Large intestine (tissue), 3 donors: ENCODE measurements around the gene HOXC9. TPM values are rescaled to one million over a fixed set of nuclear protein-coding genes. Genes with fewer than 3 reads are reported as not detected.

Source experiments
- DNase-seq, 2 donors: peaks; one replicate each; pipeline versions ENCODE4 v3.0.0 to v3.0.0-alpha.2; 2013
- H3K27ac ChIP-seq: one replicate; pipeline ENCODE4 v1.5.1; 2013; ENCODE audit warnings: low read length
- H3K27me3 ChIP-seq: 2 replicates; pipeline ENCODE4 v1.6.1; 2013; ENCODE audit warnings: low read length; ENCODE audit not compliant: control insufficient read depth, insufficient read depth
- H3K36me3 ChIP-seq: 2 replicates; pipeline ENCODE4 v1.6.1; 2013; ENCODE audit warnings: low read length; ENCODE audit not compliant: control insufficient read depth, insufficient read depth
- H3K4me1 ChIP-seq: one replicate; pipeline ENCODE4 v1.6.1; 2013; ENCODE audit warnings: low read length; ENCODE audit not compliant: control insufficient read depth, insufficient read depth
- H3K4me3 ChIP-seq: one replicate; pipeline ENCODE4 v1.5.1; 2013; ENCODE audit warnings: low read length
- H3K9me3 ChIP-seq: one replicate; pipeline ENCODE4 v1.6.1; 2013; ENCODE audit warnings: mild to moderate bottlenecking, low read depth, low read length, moderate library complexity; ENCODE audit not compliant: control insufficient read depth
- WGBS: methylation state at CpG from one replicate; pipeline ENCODE4 v1.1.5; 2013; ENCODE audit warnings: low lambda C conversion rate; ENCODE audit not compliant: insufficient coverage; 5-methylcytosine and 5-hydroxymethylcytosine counted together
- polyA plus RNA-seq: library from polyadenylated mRNA; unstranded; fragments of 120-200 nt; gene quantifications from one replicate; pipeline ENCODE4 v1.2.1, GENCODE V29; 2013

The HOXC9 gene
- polyA plus RNA-seq, 1 donor = 0.51 TPM

DNA sequence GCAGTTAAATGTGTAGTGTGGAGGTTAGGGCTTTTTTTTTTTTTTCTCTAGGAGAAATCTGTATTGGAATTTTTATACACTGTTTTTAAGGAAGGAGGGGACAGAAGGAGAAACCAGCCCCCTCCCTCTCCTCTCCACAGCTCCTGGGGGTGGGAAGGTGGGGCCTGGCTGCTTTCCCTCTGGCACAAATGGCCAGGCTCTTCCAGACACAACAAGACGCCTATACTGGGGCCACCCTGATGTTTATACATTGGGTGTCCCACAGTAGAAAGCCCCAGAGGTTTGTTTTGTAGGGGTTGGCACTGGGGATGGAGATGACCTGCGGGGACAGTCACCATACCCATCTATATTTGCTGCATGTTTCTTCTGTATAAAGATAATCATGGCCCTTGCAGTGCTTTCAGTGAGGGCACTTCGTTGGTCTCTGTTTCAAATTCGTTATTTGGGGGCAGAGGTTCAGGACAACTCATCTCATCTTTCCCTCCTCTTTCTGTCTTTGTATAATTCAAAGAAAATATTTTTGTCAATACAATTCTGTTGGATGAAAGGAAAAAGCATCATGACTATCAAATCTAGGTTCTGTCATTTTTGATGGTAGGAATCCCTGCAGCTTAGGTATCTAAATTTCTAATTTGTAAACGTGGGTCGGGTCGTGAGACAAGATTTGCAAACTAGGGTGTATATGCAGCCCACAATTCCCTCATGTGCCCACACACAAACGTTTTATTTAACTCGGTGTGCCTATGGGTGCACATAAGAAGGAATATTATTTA lies 23.0 kb upstream of the HOXC9 start:
- H3K27ac ChIP-seq = no peak overlapping the region

DNA sequence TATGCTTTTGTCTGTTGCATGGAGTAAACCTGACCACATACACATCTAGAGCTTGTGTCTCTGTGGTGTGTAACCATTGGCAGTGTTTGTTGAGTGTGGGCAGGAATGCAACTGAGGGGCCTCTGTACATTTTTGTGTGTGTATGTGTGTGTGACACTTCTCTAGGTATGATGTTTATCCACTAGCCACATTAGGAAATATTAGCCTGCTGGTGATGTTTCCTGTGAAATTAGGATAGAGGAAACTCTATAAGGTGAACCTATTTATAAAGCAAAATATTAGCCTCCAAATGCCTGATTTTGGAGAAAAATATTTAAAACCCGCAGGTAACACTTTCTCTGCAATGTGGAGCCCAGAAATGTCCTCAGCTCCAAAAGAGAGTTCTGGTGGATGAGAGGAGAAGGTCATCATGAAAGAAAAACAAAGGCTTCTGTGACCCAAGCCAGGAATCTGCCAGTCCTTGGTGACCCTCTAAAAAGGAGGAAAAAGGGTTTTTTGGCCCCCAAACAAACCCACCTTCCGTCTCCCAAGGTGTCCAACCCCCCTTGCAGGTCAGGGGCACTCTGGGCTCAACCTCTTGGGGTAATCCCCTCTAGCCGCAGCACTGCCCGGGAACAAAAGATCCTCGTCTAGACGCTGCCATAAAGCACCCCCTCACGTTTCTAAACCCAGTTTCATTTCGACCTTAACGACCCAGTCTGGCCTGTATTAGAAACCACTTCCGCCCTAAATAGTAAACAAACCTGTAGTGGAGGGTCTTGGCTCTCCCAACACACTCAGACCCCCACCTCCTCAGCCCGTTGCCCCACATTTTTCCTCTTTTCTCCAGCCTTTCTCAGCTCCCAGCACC lies 22.1 kb upstream of the HOXC9 start:
- peaks cover 95% of the 10 kb centered on the region for H3K27me3 ChIP-seq
- peaks cover 18% of the 10 kb centered on the region for H3K9me3 ChIP-seq
- H3K36me3 ChIP-seq = no peaks in the 10 kb centered on the region
- 14% methylated on average over 1 of the region's 11 CpGs for WGBS
- H3K4me1 ChIP-seq = peaks cover 31% of the 10 kb centered on the region
- peak overlapping the region; percentile 84 for H3K27ac ChIP-seq
- peak; percentile 51 to 89 for DNase-seq
- H3K4me3 ChIP-seq = peak overlapping the region; percentile 36

More for the DNA sequence above, 23.0 kb upstream of the HOXC9 start:
- no peak overlapping the region for H3K4me3 ChIP-seq
- H3K9me3 ChIP-seq = peaks cover 18% of the 10 kb centered on the region
- WGBS = 100% methylated on average over 2 of the region's 9 CpGs
- peaks cover 95% of the 10 kb centered on the region for H3K27me3 ChIP-seq
- H3K36me3 ChIP-seq = no peaks in the 10 kb centered on the region
- peaks cover 31% of the 10 kb centered on the region for H3K4me1 ChIP-seq
- no peak for DNase-seq

DNA sequence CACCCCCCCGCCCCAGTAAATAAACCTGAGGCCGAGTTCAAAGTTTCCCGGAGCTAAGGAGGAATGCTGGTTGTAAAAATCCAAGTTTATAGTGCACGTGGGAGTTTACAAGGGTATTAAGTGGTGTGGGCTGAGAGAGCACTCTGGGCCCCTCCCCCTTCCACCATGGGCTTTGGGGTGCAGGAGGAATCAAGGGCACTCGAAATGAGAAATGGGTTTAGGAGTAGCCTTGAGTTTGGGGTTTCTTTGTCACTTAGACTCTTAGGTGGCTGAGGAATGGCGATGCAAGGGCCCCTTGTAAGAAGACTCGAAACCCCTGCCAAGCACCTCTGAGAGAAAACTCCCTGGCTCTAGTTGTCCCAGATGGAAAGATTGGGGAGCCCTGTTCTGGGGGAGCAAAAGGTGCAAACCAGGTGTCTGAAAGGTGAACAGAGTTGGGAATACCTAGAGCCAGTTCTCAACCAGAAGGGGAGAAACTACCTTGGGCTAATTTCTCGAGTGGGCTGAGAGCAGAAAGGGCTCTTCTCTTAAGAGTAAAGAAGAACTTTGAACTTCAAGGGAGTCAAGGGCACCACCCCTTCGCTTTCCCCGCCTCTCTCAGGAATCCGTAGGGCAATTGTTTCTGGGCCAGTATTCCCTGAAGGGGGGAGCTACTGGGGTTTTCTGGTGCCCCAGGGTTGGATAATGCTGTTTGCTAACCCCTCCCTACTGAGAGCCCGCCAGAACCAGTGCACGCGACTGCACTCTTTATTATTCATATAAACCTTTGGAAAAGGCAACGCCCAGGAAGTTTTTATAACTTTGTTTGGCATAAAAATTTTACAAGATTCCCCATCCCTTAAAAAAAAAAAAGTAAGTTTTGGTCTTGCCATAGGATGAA lies 21.2 kb upstream of the HOXC9 start:
- H3K27me3 ChIP-seq = peaks cover 95% of the 10 kb centered on the region
- peak overlapping the region; percentile 28 for H3K4me3 ChIP-seq
- no peaks in the 10 kb centered on the region for H3K36me3 ChIP-seq
- WGBS = 0% methylated on average over 1 of the region's 15 CpGs
- peaks cover 26% of the 10 kb centered on the region for H3K4me1 ChIP-seq
- H3K9me3 ChIP-seq = peaks cover 15% of the 10 kb centered on the region
- DNase-seq = peak; percentile 92 to 97
- H3K27ac ChIP-seq = peak overlapping the region; percentile 96

DNA sequence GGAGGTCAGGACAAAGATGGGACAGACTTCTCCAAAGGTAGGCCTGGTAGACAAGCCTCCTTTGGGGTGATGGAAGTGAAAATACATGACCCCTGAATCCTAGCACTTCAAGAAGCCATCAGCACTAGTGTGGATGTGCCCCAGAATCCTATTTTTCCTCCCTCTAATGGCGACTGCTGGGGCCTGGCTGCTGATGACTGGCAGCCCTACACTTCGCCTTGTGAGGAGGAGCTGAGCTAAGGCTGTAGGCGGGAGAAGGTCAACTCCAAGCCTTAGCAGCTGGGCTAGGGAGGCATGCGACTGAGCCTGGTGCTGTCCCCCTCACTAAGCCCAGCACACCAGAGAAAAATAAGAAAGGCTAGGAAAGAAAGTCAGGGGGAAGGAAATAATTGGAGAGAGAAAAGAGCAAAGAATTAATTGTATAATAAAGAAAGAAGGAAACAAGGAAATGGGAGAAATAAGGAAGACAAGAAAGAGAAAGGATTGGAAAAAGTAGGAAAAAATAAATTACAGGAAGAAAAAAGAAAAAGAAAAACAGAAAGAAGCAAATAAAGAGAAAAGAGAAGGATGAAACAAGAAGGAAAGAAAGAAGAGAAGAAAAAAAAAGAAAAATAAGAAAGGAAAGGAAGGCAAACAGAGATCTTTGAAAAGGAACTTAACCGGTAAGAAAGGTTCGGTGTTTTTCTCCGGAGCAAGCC lies 19.7 kb upstream of the HOXC9 start:
- no peak overlapping the region for H3K4me3 ChIP-seq
- 69% methylated on average over 4 of the region's 7 CpGs for WGBS
- no peak overlapping the region for H3K27ac ChIP-seq
- H3K36me3 ChIP-seq = no peaks in the 10 kb centered on the region
- H3K27me3 ChIP-seq = peaks cover 93% of the 10 kb centered on the region
- peaks cover 26% of the 10 kb centered on the region for H3K4me1 ChIP-seq
- peaks cover 15% of the 10 kb centered on the region for H3K9me3 ChIP-seq
- DNase-seq = no peak

DNA sequence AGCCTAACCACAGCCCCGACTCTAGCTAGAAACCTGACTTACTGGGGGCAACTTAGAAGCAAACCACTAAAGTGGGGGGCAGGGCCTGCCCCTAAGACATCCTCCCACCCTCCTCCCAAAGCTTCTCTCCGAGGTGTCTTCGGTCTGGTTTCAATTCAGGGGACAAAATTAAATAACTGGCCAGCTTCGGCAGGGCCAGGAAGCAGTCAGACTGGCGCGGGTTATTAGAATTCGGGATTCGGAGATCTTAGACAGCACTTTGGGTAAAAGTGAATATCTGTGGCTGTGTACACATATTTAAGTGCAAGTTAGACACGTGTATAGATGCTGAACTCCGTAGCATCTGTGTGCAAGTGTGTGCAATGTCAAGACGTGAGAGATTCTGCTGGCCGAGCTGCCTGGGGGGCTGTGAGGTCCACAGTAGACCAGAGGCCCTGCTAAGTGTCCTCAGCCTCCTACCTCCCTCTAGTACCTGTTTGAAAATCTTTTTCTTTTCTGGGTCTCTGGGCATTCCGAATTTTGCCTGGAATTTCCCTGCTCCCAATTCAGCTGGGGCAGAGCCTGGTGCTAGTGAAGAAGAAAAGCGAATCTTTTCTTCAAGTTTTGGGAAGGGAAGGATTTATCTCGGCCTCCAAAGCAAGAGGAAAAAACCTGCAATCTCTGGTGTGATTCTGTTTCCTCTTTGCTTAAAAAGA lies 19.0 kb upstream of the HOXC9 start:
- WGBS = 67% methylated on average over 1 of the region's 15 CpGs
- H3K27me3 ChIP-seq = peaks cover 93% of the 10 kb centered on the region
- H3K36me3 ChIP-seq = no peaks in the 10 kb centered on the region
- H3K4me1 ChIP-seq = peaks cover 26% of the 10 kb centered on the region
- no peak overlapping the region for H3K27ac ChIP-seq
- DNase-seq = no peak
- H3K9me3 ChIP-seq = peaks cover 14% of the 10 kb centered on the region
- no peak overlapping the region for H3K4me3 ChIP-seq

DNA sequence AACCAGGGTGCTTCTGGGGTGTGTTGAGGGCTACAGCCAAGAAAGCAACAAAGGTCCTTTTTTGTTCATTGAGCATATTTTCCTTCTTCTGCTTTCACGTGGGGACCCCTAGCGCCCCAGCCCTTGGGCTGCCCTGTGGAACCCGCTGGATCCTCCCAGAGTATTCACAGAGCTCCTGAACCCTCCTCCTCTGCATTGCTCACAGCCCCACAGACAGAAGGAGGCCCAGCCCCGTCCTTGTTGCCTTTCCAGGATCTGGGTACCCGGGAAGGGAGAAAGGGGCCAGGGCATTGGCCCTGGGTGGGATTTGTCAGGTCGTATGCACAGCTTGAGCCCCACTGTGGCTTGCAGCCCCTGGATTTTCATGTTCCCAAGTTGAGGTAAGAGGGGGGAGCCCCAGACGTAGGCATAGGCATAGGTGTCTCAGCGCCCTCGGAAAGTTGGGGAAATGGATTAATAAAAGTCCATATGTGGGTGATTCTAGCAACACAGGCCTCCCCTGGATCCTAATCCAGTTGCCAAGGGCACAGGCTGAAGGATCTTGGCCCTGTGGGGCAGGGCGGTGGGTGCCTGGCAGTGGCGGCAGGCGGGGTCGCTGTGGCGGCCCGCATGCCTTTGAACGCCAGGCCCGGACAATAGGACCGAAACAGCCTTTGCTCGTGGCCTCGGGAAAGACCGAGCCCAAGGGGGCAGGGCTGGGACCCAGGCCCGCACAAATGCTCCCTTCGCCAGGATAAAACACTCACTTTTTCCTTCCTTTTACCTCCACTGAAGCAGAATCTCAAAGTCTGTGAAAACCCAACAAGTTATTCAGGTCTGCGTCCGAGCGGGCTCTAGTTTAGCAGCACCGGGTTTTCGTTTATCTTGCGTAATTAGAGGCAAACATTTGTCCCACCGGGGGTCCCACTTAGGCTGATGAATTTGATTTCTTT lies 18.1 kb upstream of the HOXC9 start:
- no peak overlapping the region for H3K4me3 ChIP-seq
- no peak overlapping the region for H3K27ac ChIP-seq

DNA sequence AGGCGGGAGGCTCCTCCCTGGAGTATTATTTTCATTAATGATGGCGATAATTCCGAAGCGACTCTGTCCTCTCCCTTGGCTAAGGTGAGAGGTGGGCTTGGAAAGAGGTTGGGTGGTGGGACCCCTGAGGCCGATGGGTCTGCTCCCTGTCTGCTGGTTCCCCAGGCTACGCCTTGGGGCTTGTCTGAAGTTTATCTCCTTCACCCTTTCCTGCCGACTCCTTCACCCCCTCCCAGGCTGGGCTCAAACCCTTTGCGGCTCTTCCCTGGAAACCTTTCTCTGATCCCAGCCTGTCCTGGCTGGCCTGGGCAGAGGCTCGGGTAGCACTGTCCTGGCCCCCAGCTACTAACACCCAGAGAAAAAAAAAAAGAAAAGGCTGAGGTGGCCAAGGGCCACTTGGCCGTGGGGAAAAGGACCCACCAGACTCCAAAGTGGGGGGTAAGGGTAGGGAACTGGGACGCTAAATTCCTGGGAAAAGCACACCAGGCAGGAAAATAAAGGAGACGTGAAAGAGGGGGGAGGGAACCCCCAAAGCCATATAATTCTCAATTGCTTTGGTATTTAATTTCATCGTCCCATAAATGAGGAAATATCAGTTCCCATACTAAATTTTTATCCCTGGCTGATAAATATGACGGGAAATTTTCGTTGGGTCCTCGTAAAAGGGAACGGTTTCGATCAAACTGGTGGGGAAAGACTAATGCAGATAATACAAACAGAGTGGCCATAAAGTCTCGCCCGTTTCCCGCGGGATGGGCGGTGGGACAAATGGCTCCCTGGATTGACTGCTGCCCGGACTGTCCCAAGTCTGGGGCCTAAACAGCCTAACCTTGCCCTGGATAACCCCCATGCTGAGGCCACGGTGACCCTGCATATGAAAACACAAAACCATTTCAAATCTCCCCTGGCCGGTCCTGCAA lies 17.1 kb upstream of the HOXC9 start:
- DNase-seq = no peak
- H3K27me3 ChIP-seq = peaks cover 93% of the 10 kb centered on the region
- H3K36me3 ChIP-seq = no peaks in the 10 kb centered on the region
- no peak overlapping the region for H3K4me3 ChIP-seq
- peaks cover 33% of the 10 kb centered on the region for H3K4me1 ChIP-seq
- no peak overlapping the region for H3K27ac ChIP-seq
- 59% methylated on average over 4 of the region's 26 CpGs for WGBS
- H3K9me3 ChIP-seq = peaks cover 13% of the 10 kb centered on the region

More for the DNA sequence above, 18.1 kb upstream of the HOXC9 start:
- H3K27me3 ChIP-seq = peaks cover 93% of the 10 kb centered on the region
- H3K9me3 ChIP-seq = peaks cover 13% of the 10 kb centered on the region
- DNase-seq = no peak
- H3K36me3 ChIP-seq = no peaks in the 10 kb centered on the region
- peaks cover 30% of the 10 kb centered on the region for H3K4me1 ChIP-seq
- 53% methylated on average over 3 of the region's 30 CpGs for WGBS

DNA sequence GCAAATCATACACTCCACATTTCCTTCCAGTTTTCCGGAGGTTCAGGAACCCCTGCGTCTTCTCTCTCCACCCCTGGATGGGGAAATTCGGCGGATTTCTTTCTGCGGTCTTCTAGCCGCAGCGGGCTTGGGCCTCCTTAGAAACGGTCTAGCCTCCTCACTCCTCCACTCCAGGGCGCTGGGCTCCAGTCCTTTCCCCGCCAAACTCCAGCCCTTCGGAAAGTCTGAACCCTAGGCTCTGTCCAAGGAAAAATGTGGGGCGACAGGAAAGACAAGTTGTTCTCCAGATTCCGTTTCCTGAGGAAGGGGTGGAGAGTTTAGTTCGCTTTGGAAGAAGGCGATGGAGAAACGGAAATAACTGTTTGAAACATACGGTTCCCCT lies 16.4 kb upstream of the HOXC9 start:
- no peak for DNase-seq
- 20% methylated on average over 1 of the region's 17 CpGs for WGBS

More for the DNA sequence above, 16.4 kb upstream of the HOXC9 start:
- H3K27me3 ChIP-seq = peaks cover 95% of the 10 kb centered on the region
- no peak overlapping the region for H3K27ac ChIP-seq
- H3K36me3 ChIP-seq = no peaks in the 10 kb centered on the region
- peaks cover 13% of the 10 kb centered on the region for H3K9me3 ChIP-seq
- H3K4me1 ChIP-seq = peaks cover 35% of the 10 kb centered on the region
- H3K4me3 ChIP-seq = no peak overlapping the region
